ENCODE results near the gene PCGF3. TPM values are rescaled to one million over a fixed set of nuclear protein-coding genes. Genes with fewer than 3 reads are reported as not detected.
"Not testable (repeated sequence)": the region's sequence is repeated elsewhere in the genome, so short reads cannot be mapped to it uniquely, and the experiment has no call there.

Gene PCGF3
- total RNA-seq, 1 experiment from 2014 or later, result 18.7 TPM

DNA sequence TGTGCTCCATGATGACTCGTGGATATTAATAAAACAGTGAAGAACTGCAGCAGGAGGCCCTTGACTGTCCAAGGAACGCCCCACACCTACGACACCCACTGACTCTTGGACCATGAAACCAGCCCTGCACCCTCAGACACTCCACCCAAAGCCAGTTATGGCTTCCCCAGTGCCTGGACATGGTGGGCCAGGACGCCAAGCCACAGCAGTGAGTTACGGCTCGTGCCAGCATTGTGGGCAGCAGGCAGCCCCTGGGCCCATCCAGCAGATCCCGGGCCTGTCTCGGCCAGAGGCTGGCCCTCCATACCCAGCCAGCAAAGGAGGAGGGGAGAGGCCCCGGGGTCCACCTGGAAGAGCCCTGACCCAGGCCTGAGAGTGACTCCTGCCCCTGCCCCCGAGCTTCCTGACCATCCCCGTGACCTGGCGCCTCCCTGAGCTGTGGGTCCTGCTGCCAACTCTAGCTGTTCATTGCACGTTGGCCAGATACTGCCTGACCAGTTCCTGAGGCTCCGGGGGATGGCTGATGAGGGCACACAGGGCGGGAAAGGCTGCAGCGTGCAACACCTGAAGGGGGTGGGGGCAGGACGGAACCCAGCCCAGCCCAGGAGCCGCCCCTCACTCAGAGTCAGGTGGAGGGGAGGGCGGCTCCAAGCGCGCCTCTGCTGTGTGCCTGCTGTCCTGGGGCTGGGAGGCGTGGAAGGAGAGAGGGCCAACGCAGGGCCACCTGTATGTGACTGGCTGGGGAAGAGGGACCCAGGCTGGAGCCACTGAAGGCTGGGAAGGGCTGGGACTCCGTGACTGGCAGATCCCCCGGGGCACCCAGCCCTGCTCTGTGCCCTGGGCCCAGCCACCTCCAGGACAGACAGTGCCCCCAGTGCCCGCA is 17.4 kb upstream of the PCGF3 start:
- DNase-seq, result no peak
- Histone ChIP-seq H3K9me3 (ENCODE audit: low read length) (no peaks in the 10 kb centered on the region), H4K20me1 (ENCODE audit: insufficient read depth, low read depth, low read length) (no peaks in the 10 kb centered on the region), H3K4me2 (ENCODE audit: low read depth, low read length, poor library complexity, severe bottlenecking) (no peak overlapping the region), H3K27me3 (ENCODE audit: low read length) (no peaks in the 10 kb centered on the region), H3K79me2 (ENCODE audit: low read length) (no peaks in the 10 kb centered on the region), H3K36me3 (ENCODE audit: insufficient read depth, low read length) (no peaks in the 10 kb centered on the region), H3K4me1 (ENCODE audit: low read length) (no peaks in the 10 kb centered on the region), H2AFZ (ENCODE audit: low read length) (no peak overlapping the region), H3K9ac (ENCODE audit: low read length) (no peak overlapping the region), H3K4me3 (ENCODE audit: low read length) (no peak overlapping the region), H3K27ac (ENCODE audit: low read length) (no peak overlapping the region), H3K9me2 (replicated peaks; ENCODE audit: insufficient read depth, low read length) (no peaks in the 10 kb centered on the region)

DNA sequence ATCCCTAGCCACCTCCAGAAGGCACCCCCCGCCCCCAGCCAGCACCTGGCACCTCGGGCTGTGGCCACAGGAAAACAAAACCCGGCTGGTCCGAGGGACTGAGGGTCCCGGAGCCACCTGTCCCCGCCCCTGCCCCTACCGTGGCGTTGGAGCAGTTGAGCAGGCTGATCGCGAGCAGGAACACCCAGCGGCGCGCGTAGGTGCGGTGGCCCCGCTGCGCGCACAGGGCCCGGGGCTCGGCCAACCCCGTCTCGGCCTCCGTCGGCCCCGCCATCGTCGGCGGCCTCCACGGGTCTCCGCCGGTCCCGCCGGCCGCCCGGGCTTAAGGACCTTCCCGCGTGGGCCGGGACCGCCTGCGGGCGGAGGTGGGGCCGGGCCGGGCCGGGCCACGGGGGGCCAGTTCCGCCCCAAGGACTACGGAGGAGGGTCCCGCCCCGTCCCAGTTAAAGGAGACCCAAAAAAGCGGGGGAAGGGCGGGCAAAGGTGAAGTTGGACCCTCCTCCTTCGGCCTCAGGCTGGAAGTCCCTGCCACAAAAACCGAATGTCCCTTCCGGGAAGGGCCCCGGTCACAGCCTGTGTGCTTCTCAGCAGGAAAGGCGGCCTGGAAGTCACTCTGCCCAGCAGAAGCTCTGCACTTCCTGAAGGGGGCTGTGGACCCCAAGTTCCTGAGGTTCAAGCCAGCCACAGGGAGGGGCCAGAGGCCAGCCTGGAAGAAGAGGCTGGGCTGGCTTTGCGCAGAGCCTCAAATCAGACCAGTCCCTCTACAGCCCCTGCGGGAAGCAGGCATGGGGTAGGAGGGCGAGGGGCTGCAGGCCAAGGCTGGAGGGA is 16.6 kb upstream of the PCGF3 start, which contains the start of gene SLC49A3:
SLC49A3 (minus strand) TSS at position 298 of the 828 bp plus-strand sequence; CDS start at position 274, 24 bp downstream.
- no peak within 1 kb of the TSS for H3K4me3 ChIP-seq (ENCODE audit: low read length)
- H3K9me3 ChIP-seq (ENCODE audit: low read length), result no peaks in the 10 kb centered on the region
- no peak within 1 kb of the TSS for H3K27ac ChIP-seq (ENCODE audit: low read length)
- H3K4me1 ChIP-seq (ENCODE audit: low read length), result no peaks in the 10 kb centered on the region
- H3K4me2 ChIP-seq (ENCODE audit: low read depth, low read length, poor library complexity, severe bottlenecking), result no peak within 1 kb of the TSS
- no peaks in the 10 kb centered on the region for H3K27me3 ChIP-seq (ENCODE audit: low read length)
- H3K36me3 ChIP-seq (ENCODE audit: insufficient read depth, low read length), result no peaks in the 10 kb centered on the region
- H3K79me2 ChIP-seq (ENCODE audit: low read length), result no peaks in the 10 kb centered on the region
- H3K9me2 ChIP-seq (replicated peaks; ENCODE audit: insufficient read depth, low read length), result no peaks in the 10 kb centered on the region
- no peak within 1 kb of the TSS for H2AFZ ChIP-seq (ENCODE audit: low read length)
- H3K9ac ChIP-seq (ENCODE audit: low read length), result no peak within 1 kb of the TSS
- H4K20me1 ChIP-seq (ENCODE audit: insufficient read depth, low read depth, low read length), result no peaks in the 10 kb centered on the region
- DNase-seq, result no peak

DNA sequence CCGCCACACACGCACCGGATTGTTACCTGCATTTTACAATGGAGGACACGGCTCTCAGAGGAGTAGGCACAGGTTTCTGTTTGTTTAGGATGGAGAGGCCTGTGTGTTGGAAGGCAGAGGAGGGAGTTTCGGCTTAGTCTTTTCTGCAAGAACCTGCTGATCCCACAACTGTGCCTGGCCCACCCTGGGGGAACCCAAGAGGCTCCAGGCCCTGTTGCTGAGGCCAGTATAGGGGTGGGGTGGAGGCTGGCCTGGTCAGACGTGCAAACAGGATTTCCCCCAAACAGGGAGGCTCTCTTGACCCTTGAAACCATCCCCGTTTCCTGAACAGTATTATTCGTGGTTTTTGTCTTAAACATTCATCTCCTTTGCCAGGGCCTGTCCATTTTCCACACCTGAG is 15.9 kb upstream of the PCGF3 start:
- Histone ChIP-seq H3K4me1 (ENCODE audit: low read length) (no peaks in the 10 kb centered on the region), H2AFZ (ENCODE audit: low read length) (no peak overlapping the region), H3K4me2 (ENCODE audit: low read depth, low read length, poor library complexity, severe bottlenecking) (no peak overlapping the region), H4K20me1 (ENCODE audit: insufficient read depth, low read depth, low read length) (no peaks in the 10 kb centered on the region), H3K27me3 (ENCODE audit: low read length) (no peaks in the 10 kb centered on the region), H3K9me2 (replicated peaks; ENCODE audit: insufficient read depth, low read length) (no peaks in the 10 kb centered on the region), H3K27ac (ENCODE audit: low read length) (no peak overlapping the region), H3K9me3 (ENCODE audit: low read length) (no peaks in the 10 kb centered on the region), H3K79me2 (ENCODE audit: low read length) (no peaks in the 10 kb centered on the region), H3K9ac (ENCODE audit: low read length) (no peak overlapping the region), H3K4me3 (ENCODE audit: low read length) (no peak overlapping the region), H3K36me3 (ENCODE audit: insufficient read depth, low read length) (no peaks in the 10 kb centered on the region)
- no peak for DNase-seq

DNA sequence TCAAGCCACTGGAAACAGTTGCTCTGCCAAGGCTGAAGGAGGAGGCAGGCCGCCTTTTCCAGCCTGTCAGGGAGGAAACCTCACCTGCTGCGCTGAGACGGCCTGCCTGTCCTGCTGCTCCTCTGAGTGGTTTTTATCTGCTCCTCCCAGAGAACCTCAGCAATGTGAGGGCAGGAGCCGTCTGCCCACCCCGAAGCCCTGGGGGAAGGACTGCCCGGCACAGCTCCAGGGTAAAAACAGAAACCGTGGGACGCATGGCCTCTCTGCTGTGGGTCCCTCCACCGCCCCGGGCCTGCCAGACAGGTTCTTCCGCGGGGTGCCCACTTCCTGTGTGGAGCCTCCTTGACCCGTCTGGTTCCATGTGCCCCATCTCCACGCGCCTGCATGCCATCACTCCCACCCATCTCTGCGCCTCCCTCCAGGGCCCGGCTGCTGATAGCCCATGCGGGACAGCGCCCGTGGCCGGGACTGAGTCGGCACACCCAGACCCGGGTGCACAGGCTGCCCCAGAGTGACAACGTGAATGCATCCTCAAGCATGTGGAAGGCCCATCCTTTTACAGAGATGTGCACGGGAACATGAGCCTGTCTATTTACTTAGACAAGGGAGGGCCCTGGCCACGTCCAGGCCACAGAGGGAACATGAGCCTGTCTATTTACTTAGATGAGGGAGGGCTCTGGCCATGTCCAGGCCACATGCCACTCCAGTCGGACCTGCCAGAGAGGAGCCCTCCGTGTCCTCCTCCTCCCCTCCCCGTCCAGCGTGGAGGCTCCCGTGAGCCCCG is 12.7 kb upstream of the PCGF3 start:
- H3K9me3 ChIP-seq (ENCODE audit: low read length), result no peaks in the 10 kb centered on the region
- no peaks in the 10 kb centered on the region for H3K79me2 ChIP-seq (ENCODE audit: low read length)
- H3K9me2 ChIP-seq (replicated peaks; ENCODE audit: insufficient read depth, low read length), result no peaks in the 10 kb centered on the region
- no peaks in the 10 kb centered on the region for H3K4me1 ChIP-seq (ENCODE audit: low read length)
- no peak overlapping the region for H3K4me2 ChIP-seq (ENCODE audit: low read depth, low read length, poor library complexity, severe bottlenecking)
- H2AFZ ChIP-seq (ENCODE audit: low read length), result no peak overlapping the region
- no peaks in the 10 kb centered on the region for H3K36me3 ChIP-seq (ENCODE audit: insufficient read depth, low read length)
- H3K27ac ChIP-seq (ENCODE audit: low read length), result no peak overlapping the region
- H3K4me3 ChIP-seq (ENCODE audit: low read length), result no peak overlapping the region
- no peak for DNase-seq
- no peak overlapping the region for H3K9ac ChIP-seq (ENCODE audit: low read length)
- H3K27me3 ChIP-seq (ENCODE audit: low read length), result no peaks in the 10 kb centered on the region
- H4K20me1 ChIP-seq (ENCODE audit: insufficient read depth, low read depth, low read length), result no peaks in the 10 kb centered on the region

DNA sequence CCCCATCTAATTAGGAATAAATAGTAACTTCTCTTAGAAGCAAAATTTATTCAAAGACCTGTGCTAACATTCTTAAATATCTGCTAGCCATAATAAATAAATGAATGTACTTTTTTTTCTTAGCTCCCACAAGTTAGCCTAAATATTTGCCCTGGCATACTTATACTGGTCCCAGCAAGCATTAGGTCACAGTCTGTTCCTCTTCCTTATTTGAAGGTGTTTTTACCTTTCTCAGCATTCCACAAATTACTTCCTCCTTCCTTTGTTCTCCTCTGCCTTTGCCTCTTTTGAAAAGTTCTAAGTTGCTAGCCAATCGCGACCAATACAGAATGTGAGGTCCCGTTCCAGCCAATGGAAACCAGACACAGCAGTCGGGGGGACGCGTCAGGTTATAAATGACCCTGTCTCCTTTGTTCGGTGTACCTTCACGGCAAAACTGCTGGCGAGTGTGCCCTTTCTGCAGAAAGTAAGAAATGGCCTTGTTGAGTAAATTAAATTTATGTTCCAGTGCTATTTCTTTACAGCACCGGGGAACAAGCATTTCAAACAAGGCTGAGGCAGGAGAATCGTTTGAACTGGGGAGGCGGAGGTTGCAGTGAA is 11.2 kb upstream of the PCGF3 start:
- H3K4me1 ChIP-seq (ENCODE audit: low read length), result peaks cover 11% of the 10 kb centered on the region
- not testable (repeated sequence) for H3K27ac ChIP-seq (ENCODE audit: low read length); H3K4me3 ChIP-seq (ENCODE audit: low read length); H3K4me2 ChIP-seq (ENCODE audit: low read depth, low read length, poor library complexity, severe bottlenecking); H3K27me3 ChIP-seq (ENCODE audit: low read length); H3K9me2 ChIP-seq (replicated peaks; ENCODE audit: insufficient read depth, low read length); DNase-seq; H3K36me3 ChIP-seq (ENCODE audit: insufficient read depth, low read length); H3K79me2 ChIP-seq (ENCODE audit: low read length); H3K9me3 ChIP-seq (ENCODE audit: low read length); H3K9ac ChIP-seq (ENCODE audit: low read length); H4K20me1 ChIP-seq (ENCODE audit: insufficient read depth, low read depth, low read length); H2AFZ ChIP-seq (ENCODE audit: low read length)

DNA sequence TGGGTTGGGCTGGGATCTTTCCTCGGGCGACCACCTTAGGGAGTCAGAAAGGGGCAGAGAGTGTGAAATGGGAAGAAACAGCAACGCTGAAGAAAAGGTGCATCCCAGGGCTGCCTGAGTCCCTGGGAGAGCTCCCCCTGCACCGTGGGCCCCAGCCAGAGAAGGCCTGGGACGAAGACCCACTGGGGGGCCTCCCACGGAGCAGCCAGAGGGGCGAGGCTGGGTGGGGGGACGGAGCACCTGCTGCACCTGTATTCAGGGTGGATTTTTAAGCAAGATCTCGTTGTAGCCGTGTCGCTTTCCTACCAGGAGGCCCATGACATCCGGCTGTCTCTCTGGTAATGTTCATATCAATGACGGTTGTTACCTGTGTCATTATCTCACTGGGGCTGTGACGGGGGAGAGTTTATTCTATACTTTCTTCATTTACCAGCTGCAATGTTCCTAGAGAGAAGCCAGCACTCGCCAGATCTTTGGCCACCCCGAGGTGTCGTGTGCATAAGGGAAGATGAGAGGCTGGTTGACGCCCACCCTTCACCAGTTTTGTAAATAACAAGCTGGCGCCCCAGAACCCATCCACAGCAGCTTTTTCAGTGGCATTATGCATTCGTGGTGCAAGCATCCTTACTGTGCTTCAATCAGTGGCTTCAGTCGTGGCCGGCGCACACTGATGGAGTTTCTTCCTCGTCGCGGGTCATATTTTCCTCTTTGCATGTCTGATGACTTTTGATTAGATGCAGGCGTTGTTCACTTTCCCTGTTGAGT is 5.6 kb upstream of the PCGF3 start:
- H3K4me3 ChIP-seq (ENCODE audit: low read length), result peak overlapping the region; percentile 20
- H3K9ac ChIP-seq (ENCODE audit: low read length), result peak overlapping the region; percentile 43
- no peaks in the 10 kb centered on the region for H3K27me3 ChIP-seq (ENCODE audit: low read length)
- peaks cover 19% of the 10 kb centered on the region for H3K4me1 ChIP-seq (ENCODE audit: low read length)
- H2AFZ ChIP-seq (ENCODE audit: low read length), result no peak overlapping the region; the same call in 1 of the 2 replicates
- peak overlapping the region; percentile 56 for H3K4me2 ChIP-seq (ENCODE audit: low read depth, low read length, poor library complexity, severe bottlenecking)
- no peaks in the 10 kb centered on the region for H4K20me1 ChIP-seq (ENCODE audit: insufficient read depth, low read depth, low read length)
- no peak overlapping the region; the same call in 1 of the 2 replicates for H3K27ac ChIP-seq (ENCODE audit: low read length)
- no peaks in the 10 kb centered on the region for H3K36me3 ChIP-seq (ENCODE audit: insufficient read depth, low read length)
- no peaks in the 10 kb centered on the region for H3K79me2 ChIP-seq (ENCODE audit: low read length)
- H3K9me2 ChIP-seq (replicated peaks; ENCODE audit: insufficient read depth, low read length), result no peaks in the 10 kb centered on the region
- H3K9me3 ChIP-seq (ENCODE audit: low read length), result no peaks in the 10 kb centered on the region
- no peak for DNase-seq

DNA sequence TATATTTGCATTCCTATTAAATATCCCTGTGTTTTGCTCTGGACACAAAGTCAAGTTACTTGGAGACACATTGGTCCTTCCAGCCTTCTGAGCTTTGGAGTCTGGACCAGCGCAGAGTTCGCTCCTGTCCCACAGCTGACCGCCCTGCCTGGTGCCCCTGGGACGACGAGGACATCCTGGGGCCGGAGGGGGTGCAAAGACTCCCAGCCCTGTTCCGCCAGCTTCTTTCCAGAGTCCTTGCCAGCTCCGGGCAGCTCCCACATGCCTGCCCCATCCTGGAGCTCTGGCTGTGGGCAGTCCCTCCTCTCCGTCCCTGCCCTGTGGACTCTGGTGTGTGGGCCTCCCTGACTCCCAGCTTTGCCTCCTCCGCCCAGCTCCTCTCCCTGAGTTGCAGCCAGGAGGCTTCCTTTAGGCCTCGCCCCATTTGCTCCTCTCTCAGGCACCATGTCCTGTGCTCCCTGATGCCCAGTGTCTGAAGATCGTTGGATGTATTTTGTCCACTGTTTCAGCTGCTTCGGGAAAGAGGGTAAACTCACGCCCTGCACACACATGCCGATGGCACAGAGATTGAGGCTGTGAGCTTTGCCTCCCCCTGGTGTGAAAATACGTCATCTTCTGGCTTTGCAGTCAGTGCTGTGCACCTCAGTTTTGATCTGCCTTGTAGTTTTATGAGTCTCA is 4.9 kb upstream of the PCGF3 start:
- Histone ChIP-seq H4K20me1 (ENCODE audit: insufficient read depth, low read depth, low read length) (no peaks in the 10 kb centered on the region), H2AFZ (ENCODE audit: low read length) (no peak overlapping the region), H3K36me3 (ENCODE audit: insufficient read depth, low read length) (no peaks in the 10 kb centered on the region), H3K27ac (ENCODE audit: low read length) (no peak overlapping the region), H3K4me1 (ENCODE audit: low read length) (peaks cover 22% of the 10 kb centered on the region), H3K4me3 (ENCODE audit: low read length) (no peak overlapping the region), H3K4me2 (ENCODE audit: low read depth, low read length, poor library complexity, severe bottlenecking) (no peak overlapping the region), H3K27me3 (ENCODE audit: low read length) (no peaks in the 10 kb centered on the region), H3K79me2 (ENCODE audit: low read length) (no peaks in the 10 kb centered on the region), H3K9me2 (replicated peaks; ENCODE audit: insufficient read depth, low read length) (no peaks in the 10 kb centered on the region), H3K9me3 (ENCODE audit: low read length) (no peaks in the 10 kb centered on the region), H3K9ac (ENCODE audit: low read length) (no peak overlapping the region)
- peak; percentile 63 for DNase-seq

Measured in Karpas-422 (cell line).